GM12878 (cell line): ENCODE measurements around the gene CNTNAP2. TPM values are rescaled to one million over a fixed set of nuclear protein-coding genes. Genes with fewer than 3 reads are reported as not detected.

ENCODE experiments used
- ATAC-seq: fragments of 200-7000 bp; cut with Tn5 transposase; 3 replicates; pipeline ENCODE4 v1.9.1; 2020; ENCODE audit warnings: mild to moderate bottlenecking, moderate library complexity
- BruUV-seq: library from RNA; stranded (reverse); fragments of 400-500 nt; replicated peaks from 2 replicates; lab custom pipeline; 2021; lab: Mats Ljungman, UMichigan
- CTCF ChIA-PET: fragments of 300-600 bp; sonication (Branson Sonifier 250); formaldehyde crosslinking; extraction: SDS; loops from one replicate; lab custom pipeline; 2021; ENCODE audit warnings: inconsistent platforms; lab: Yijun Ruan, JAX
- POLR2A ChIA-PET: fragments of 350-600 bp; formaldehyde crosslinking; extraction: SDS; loops from one replicate; lab custom pipeline; 2021; ENCODE audit warnings: inconsistent platforms; lab: Charles Lee
- RAD21 ChIA-PET: fragments of 300-600 bp; sonication (Branson Sonifier 250); formaldehyde crosslinking; loops from one replicate; lab custom pipeline; 2023; ENCODE audit warnings: antibody characterized with exemption; ENCODE audit not compliant: unreplicated experiment; lab: Charles Lee
- SMC1A ChIA-PET: fragments of 300-600 bp; sonication (Branson Sonifier 250); formaldehyde crosslinking; loops from one replicate; lab custom pipeline; 2023; ENCODE audit not compliant: unreplicated experiment, uncharacterized antibody; lab: Charles Lee
- DNase-seq: peaks from one replicate; pipeline ENCODE4 v3.0.0-alpha.2; 2011; ENCODE audit warnings: low read depth, low spot score
- FAIRE-seq: peaks from 3 replicates; lab custom pipeline; 2011; peaks lifted over from hg19 to GRCh38; lab: Jason Lieb, UNC
- H2AFZ ChIP-seq: 2 replicates; pipeline ENCODE4 v1.6.0; 2011; ENCODE audit warnings: low read depth, low read length, control low read depth; ENCODE audit not compliant: control insufficient read depth
- H3K27ac ChIP-seq: 2 replicates; pipeline ENCODE4 v1.5.1; 2011; ENCODE audit warnings: control low read depth; ENCODE audit not compliant: control insufficient read depth, insufficient read depth
- H3K27me3 ChIP-seq, 2 experiments: replicated peaks in 1 of 2; 2 replicates each; pipeline versions ENCODE4 v1.6.0 to v1.6.1; 2011; ENCODE audit warnings: low read length in 1 of 2; ENCODE audit not compliant: control insufficient read depth in 2 of 2, insufficient read depth in 2 of 2
- H3K36me3 ChIP-seq, 2 experiments: 2 replicates each; pipeline ENCODE4 v1.5.1; 2011; ENCODE audit warnings: low read length in 1 of 2; ENCODE audit not compliant: control insufficient read depth in 2 of 2, insufficient read depth in 2 of 2
- H3K4me1 ChIP-seq: 2 replicates; pipeline ENCODE4 v1.6.1; 2011; ENCODE audit warnings: mild to moderate bottlenecking, low read length, moderate library complexity, mixed read lengths; ENCODE audit not compliant: control insufficient read depth, insufficient read depth
- H3K4me2 ChIP-seq: 2 replicates; pipeline ENCODE4 v1.6.0; 2011; ENCODE audit warnings: control low read depth; ENCODE audit not compliant: control insufficient read depth, insufficient read depth
- H3K4me3 ChIP-seq: fragments of 200-600 bp; sonication (generic); 2 replicates; pipeline ENCODE4 v1.5.1; 2016
- H3K79me2 ChIP-seq: 2 replicates; pipeline ENCODE4 v1.6.0; 2011; ENCODE audit warnings: low read length; ENCODE audit not compliant: control insufficient read depth, insufficient read depth
- H3K9ac ChIP-seq: 2 replicates; pipeline ENCODE4 v1.8.0; 2011; ENCODE audit warnings: low read length, control low read depth, mixed read lengths; ENCODE audit not compliant: control insufficient read depth, insufficient read depth
- H3K9me3 ChIP-seq: replicated peaks from 3 replicates; pipeline ENCODE4 v1.5.1; 2011; ENCODE audit warnings: mild to moderate bottlenecking, low read length; ENCODE audit not compliant: control insufficient read depth, insufficient read depth
- H4K20me1 ChIP-seq: 2 replicates; pipeline ENCODE4 v1.6.0; 2011; ENCODE audit not compliant: control insufficient read depth, insufficient read depth
- ASH2L ChIP-seq: fragments of 300-600, 200-600 bp; sonication (generic); IDR thresholded peaks from 2 replicates; pipeline ENCODE4 v1.6.1; 2017; ENCODE audit warnings: low read depth, mild to moderate bottlenecking, borderline replicate concordance
- ESRRA ChIP-seq: IDR thresholded peaks from 2 replicates; pipeline ENCODE4 v1.6.1; 2012; ENCODE audit warnings: mild to moderate bottlenecking, low read length, improper control_type of control experiment
- HDAC2 ChIP-seq: fragments of 200-600 bp; sonication (generic); IDR thresholded peaks from 2 replicates; pipeline ENCODE4 v1.6.1; 2017
- MTA3 ChIP-seq: IDR thresholded peaks from 2 replicates; pipeline ENCODE4 v1.6.1; 2012; ENCODE audit warnings: low read length, inconsistent platforms, borderline replicate concordance
- POLR2AphosphoS5 ChIP-seq: IDR thresholded peaks from 2 replicates; pipeline ENCODE4 v1.6.1; 2011; ENCODE audit warnings: mild to moderate bottlenecking, low read length, inconsistent platforms
- RAD51 ChIP-seq: fragments of 450-650 bp; IDR thresholded peaks from 2 replicates; pipeline ENCODE4 v1.6.1; 2016; ENCODE audit warnings: moderate library complexity, mild to moderate bottlenecking, inconsistent platforms
- RCOR1 ChIP-seq: conservative IDR thresholded peaks from 2 replicates; pipeline ENCODE4 v1.6.1; 2012; ENCODE audit warnings: low read depth, low read length, improper control_type of control experiment
- WGBS: methylation state at CpG from one replicate; pipeline ENCODE4 v1.1.6; 2016; ENCODE audit warnings: low lambda C conversion rate; ENCODE audit not compliant: insufficient replicate concordance, insufficient coverage; ENCODE audit errors: missing lambda C conversion rate; 5-methylcytosine and 5-hydroxymethylcytosine counted together
- in situ Hi-C: fragments of 300-500 bp; cut with MboI; formaldehyde crosslinking; loops from 9 replicates; pipeline ENCODE4 v1.14.3; 2018; ENCODE audit warnings: mixed read lengths
- intact Hi-C: fragments of 100-400 bp; cut with micrococcal nuclease; formaldehyde crosslinking; loops from one replicate; pipeline ENCODE4 v1.14.2; 2022; ENCODE audit not compliant: unreplicated experiment
- polyA plus RNA-seq, 11 experiments: library from polyadenylated mRNA; depleted of rRNA in 4 of 11; unstranded in 6 of 11; stranded (reverse) in 5 of 11; fragments of >200 nt; fragmentation: Nextera tagmentation in 4 of 11; fragmentation: Illumina TruSeq in 1 of 11; extraction: Ambion mirVana in 4 of 11; extraction: Trizol in 1 of 11; gene quantifications; 1 replicate in 1 of 11; 2 replicates in 10 of 11; pipeline versions ENCODE4 v1.2.1 to v1.2.3, GENCODE V29; 2011 to 2016; ENCODE audit warnings: inconsistent platforms in 2 of 11, missing spikeins in 2 of 11, low read depth in 1 of 11
- total RNA-seq, 4 experiments: library from RNA; depleted of rRNA in 3 of 4; stranded (reverse); fragments of >200 nt in 3 of 4; fragmentation: Illumina TruSeq in 1 of 4; extraction: Trizol in 1 of 4; gene quantifications; 2 replicates each; pipeline versions ENCODE4 v1.2.1 to v1.2.3, GENCODE V29; 2013 to 2021
- TF ChIP-seq, protein P1 (sequence below): IDR thresholded peaks from 2 replicates; pipeline ENCODE4 v1.6.1; 2012; ENCODE audit warnings: low read depth, low read length, improper control_type of control experiment
- TF ChIP-seq, protein P2 (sequence below): fragments of 450-650 bp; IDR thresholded peaks from 2 replicates; pipeline ENCODE4 v1.6.1; 2017; ENCODE audit warnings: mild to moderate bottlenecking, moderate library complexity
- TF ChIP-seq, protein P3 (sequence below): fragments of 450-650 bp; IDR thresholded peaks from 2 replicates; pipeline ENCODE4 v1.6.1; 2017; ENCODE audit warnings: borderline replicate concordance
- TF ChIP-seq, protein P4 (sequence below): fragments of 450-650 bp; IDR thresholded peaks from 2 replicates; pipeline ENCODE4 v1.6.1; 2017; ENCODE audit warnings: antibody characterized with exemption, mild to moderate bottlenecking, moderate library complexity

CNTNAP2 gene
- total and polyA plus RNA-seq, 10 of the 15 experiments (the other 5 are each of a cell fraction or from before 2014, with no cell fraction given) = 0.03 to 0.08 (median 0.03) TPM; not detected in 7

DNA sequence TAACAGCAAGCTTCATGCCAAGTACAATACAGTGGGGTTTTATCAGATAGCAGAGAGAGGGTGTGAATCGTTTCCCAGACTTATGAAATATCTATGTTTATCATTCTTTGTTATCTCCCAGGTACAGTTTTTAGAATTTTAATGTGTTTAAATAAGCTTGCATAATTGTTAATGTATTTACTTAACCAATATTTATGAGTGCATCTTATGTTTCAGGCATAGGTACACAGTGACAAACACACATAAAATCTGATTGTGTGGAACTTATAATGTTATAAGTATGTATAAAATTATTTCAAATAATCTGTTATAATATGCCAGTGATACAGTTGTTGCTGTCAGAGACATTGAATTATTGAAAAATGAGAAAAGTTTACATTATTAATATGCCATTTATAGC lies 1462.5 kb downstream of the CNTNAP2 start:
- no TSS peak for BruUV-seq
- no peak overlapping the region for H3K9ac ChIP-seq
- H3K36me3 ChIP-seq = no peaks in the 10 kb centered on the region
- ATAC-seq = no peak
- DNase-seq = no peak
- H3K27ac ChIP-seq = no peak overlapping the region
- WGBS = 0% methylated on average over 1 of the region's 1 CpG
- no peaks in the 10 kb centered on the region for H3K79me2 ChIP-seq
- ChIA-PET SMC1A (no interaction called here), RAD21 (no interaction called here), CTCF (no interaction called here), POLR2A (no interaction called here)
- no peak for FAIRE-seq
- TF ChIP-seq MTA3 (no peak), ESRRA (no peak), RCOR1 (no peak), RAD51 (no peak), ASH2L (no peak), POLR2AphosphoS5 (no peak), HDAC2 (no peak)
- TF ChIP-seq, protein P1, sequence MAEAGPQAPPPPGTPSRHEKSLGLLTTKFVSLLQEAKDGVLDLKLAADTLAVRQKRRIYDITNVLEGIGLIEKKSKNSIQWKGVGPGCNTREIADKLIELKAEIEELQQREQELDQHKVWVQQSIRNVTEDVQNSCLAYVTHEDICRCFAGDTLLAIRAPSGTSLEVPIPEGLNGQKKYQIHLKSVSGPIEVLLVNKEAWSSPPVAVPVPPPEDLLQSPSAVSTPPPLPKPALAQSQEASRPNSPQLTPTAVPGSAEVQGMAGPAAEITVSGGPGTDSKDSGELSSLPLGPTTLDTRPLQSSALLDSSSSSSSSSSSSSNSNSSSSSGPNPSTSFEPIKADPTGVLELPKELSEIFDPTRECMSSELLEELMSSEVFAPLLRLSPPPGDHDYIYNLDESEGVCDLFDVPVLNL = no peak
- TF ChIP-seq, protein P2, sequence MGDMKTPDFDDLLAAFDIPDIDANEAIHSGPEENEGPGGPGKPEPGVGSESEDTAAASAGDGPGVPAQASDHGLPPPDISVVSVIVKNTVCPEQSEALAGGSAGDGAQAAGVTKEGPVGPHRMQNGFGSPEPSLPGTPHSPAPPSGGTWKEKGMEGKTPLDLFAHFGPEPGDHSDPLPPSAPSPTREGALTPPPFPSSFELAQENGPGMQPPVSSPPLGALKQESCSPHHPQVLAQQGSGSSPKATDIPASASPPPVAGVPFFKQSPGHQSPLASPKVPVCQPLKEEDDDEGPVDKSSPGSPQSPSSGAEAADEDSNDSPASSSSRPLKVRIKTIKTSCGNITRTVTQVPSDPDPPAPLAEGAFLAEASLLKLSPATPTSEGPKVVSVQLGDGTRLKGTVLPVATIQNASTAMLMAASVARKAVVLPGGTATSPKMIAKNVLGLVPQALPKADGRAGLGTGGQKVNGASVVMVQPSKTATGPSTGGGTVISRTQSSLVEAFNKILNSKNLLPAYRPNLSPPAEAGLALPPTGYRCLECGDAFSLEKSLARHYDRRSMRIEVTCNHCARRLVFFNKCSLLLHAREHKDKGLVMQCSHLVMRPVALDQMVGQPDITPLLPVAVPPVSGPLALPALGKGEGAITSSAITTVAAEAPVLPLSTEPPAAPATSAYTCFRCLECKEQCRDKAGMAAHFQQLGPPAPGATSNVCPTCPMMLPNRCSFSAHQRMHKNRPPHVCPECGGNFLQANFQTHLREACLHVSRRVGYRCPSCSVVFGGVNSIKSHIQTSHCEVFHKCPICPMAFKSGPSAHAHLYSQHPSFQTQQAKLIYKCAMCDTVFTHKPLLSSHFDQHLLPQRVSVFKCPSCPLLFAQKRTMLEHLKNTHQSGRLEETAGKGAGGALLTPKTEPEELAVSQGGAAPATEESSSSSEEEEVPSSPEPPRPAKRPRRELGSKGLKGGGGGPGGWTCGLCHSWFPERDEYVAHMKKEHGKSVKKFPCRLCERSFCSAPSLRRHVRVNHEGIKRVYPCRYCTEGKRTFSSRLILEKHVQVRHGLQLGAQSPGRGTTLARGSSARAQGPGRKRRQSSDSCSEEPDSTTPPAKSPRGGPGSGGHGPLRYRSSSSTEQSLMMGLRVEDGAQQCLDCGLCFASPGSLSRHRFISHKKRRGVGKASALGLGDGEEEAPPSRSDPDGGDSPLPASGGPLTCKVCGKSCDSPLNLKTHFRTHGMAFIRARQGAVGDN = no peak
- TF ChIP-seq, protein P3, sequence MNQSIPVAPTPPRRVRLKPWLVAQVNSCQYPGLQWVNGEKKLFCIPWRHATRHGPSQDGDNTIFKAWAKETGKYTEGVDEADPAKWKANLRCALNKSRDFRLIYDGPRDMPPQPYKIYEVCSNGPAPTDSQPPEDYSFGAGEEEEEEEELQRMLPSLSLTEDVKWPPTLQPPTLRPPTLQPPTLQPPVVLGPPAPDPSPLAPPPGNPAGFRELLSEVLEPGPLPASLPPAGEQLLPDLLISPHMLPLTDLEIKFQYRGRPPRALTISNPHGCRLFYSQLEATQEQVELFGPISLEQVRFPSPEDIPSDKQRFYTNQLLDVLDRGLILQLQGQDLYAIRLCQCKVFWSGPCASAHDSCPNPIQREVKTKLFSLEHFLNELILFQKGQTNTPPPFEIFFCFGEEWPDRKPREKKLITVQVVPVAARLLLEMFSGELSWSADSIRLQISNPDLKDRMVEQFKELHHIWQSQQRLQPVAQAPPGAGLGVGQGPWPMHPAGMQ = no peak
- TF ChIP-seq, protein P4, sequence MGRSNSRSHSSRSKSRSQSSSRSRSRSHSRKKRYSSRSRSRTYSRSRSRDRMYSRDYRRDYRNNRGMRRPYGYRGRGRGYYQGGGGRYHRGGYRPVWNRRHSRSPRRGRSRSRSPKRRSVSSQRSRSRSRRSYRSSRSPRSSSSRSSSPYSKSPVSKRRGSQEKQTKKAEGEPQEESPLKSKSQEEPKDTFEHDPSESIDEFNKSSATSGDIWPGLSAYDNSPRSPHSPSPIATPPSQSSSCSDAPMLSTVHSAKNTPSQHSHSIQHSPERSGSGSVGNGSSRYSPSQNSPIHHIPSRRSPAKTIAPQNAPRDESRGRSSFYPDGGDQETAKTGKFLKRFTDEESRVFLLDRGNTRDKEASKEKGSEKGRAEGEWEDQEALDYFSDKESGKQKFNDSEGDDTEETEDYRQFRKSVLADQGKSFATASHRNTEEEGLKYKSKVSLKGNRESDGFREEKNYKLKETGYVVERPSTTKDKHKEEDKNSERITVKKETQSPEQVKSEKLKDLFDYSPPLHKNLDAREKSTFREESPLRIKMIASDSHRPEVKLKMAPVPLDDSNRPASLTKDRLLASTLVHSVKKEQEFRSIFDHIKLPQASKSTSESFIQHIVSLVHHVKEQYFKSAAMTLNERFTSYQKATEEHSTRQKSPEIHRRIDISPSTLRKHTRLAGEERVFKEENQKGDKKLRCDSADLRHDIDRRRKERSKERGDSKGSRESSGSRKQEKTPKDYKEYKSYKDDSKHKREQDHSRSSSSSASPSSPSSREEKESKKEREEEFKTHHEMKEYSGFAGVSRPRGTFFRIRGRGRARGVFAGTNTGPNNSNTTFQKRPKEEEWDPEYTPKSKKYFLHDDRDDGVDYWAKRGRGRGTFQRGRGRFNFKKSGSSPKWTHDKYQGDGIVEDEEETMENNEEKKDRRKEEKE = no peak
- H2AFZ ChIP-seq = no peak overlapping the region
- H4K20me1 ChIP-seq = no peaks in the 10 kb centered on the region
- no peaks in the 10 kb centered on the region for H3K27me3 ChIP-seq
- in situ Hi-C loops (no loop called here), intact Hi-C loops (no loop called here)
- H3K4me1 ChIP-seq = no peaks in the 10 kb centered on the region
- no peaks in the 10 kb centered on the region for H3K9me3 ChIP-seq
- no peak overlapping the region for H3K4me3 ChIP-seq
- H3K4me2 ChIP-seq = no peak overlapping the region
